Naive B cell (primary cell): ENCODE data around the gene EGFL8. TPM values are rescaled to one million over a fixed set of nuclear protein-coding genes. Genes with fewer than 3 reads are reported as not detected.

Experiments
- ATAC-seq, 2 donors: fragments of 150-1000 bp; cut with Tn5 transposase; 2 replicates each; pipeline ENCODE4 v1.10.0; 2021; ENCODE audit warnings: low read depth in 2 of 2, mild to moderate bottlenecking in 2 of 2, moderate library complexity in 2 of 2
- DNase-seq: peaks from one replicate; pipeline ENCODE4 v3.0.0; 2022
- H3K27ac Mint-ChIP-seq, 6 donors: one replicate each; pipeline ENCODE4 v1.8.0; 2020 to 2022; ENCODE audit warnings: mild to moderate bottlenecking in 6 of 6, mixed read lengths in 6 of 6, moderate library complexity in 5 of 6, inconsistent platforms in 2 of 6
- H3K27me3 Mint-ChIP-seq, 3 donors: one replicate each; pipeline ENCODE4 v1.8.0; 2021 to 2022; ENCODE audit warnings: mixed read lengths in 3 of 3, mild to moderate bottlenecking in 1 of 3
- H3K36me3 Mint-ChIP-seq, 2 donors: one replicate each; pipeline ENCODE4 v1.8.0; 2020 to 2022; ENCODE audit warnings: mixed read lengths in 2 of 2, inconsistent platforms in 1 of 2, mild to moderate bottlenecking in 1 of 2
- H3K4me1 Mint-ChIP-seq, 3 donors: one replicate each; pipeline ENCODE4 v1.8.0; 2020 to 2022; ENCODE audit warnings: mixed read lengths in 3 of 3, inconsistent platforms in 1 of 3, mild to moderate bottlenecking in 1 of 3, moderate library complexity in 1 of 3
- H3K4me3 Mint-ChIP-seq, 8 donors: one replicate each; pipeline ENCODE4 v1.8.0; 2020 to 2022; ENCODE audit warnings: mild to moderate bottlenecking in 8 of 8, mixed read lengths in 8 of 8, moderate library complexity in 8 of 8, inconsistent platforms in 2 of 8
- H3K9me3 Mint-ChIP-seq, 7 donors: one replicate each; pipeline ENCODE4 v1.8.0; 2020 to 2022; ENCODE audit warnings: mixed read lengths in 7 of 7, mild to moderate bottlenecking in 5 of 7, inconsistent platforms in 2 of 7, moderate library complexity in 1 of 7
- polyA plus RNA-seq, 6 donors: library from polyadenylated mRNA; unstranded; fragments of 300-500 nt; fragmentation: Illumina TruSeq; gene quantifications; one replicate each; pipeline ENCODE4 v1.2.3, GENCODE V29; 2021; ENCODE audit warnings: low read depth in 6 of 6

The EGFL8 gene
- polyA plus RNA-seq, 6 donors from 2014 or later, result not detected

DNA sequence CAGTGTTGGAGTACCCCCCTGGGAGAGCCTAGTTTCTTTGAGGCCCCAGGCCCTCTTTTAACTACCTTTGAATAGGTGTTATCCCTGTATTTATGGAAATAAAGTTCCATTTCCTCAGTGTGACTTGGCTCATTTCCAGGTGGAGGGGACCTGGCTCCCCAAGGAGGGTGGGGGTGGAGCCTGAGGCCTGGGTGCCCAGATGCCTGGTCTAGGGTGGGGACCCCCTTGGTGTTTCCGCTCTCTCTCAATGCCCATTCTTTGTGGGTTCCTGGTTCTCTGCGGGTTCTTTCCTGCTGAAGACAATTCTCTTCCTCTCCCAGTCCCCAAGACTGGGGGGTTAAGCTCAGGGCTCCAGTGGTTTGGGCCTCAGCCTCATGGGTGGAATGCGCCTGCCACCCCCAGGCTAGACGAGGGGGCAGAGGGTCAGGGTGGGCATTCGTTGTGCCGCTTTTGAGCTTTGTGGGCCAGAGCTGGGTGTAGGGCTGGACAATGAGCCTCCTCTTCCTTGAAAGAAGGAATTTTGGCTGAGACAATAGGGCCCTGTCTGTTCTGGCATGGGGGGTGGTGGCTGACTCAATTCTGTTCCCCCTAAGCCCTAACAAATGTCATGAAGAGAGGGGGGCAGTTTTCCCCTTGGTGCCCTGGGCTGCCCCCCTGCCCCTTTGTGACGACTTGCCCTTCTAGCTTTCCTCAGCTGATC is 686 bp upstream of the EGFL8 start:
- H3K27ac Mint-ChIP-seq, result peak overlapping the region in 1 of 6 donors; percentile 56
- H3K27me3 Mint-ChIP-seq, result no peaks in the 10 kb centered on the region
- ATAC-seq (no peak), DNase-seq (no peak)
- H3K36me3 Mint-ChIP-seq, result peaks cover 0 to 13% of the 10 kb centered on the region in 2 donors
- H3K9me3 Mint-ChIP-seq, result peaks cover 0 to 1% (median 0%) of the 10 kb centered on the region in 7 donors
- H3K4me3 Mint-ChIP-seq, result no peak overlapping the region
- H3K4me1 Mint-ChIP-seq, result peaks cover 12 to 20% (median 12%) of the 10 kb centered on the region in 3 donors

DNA sequence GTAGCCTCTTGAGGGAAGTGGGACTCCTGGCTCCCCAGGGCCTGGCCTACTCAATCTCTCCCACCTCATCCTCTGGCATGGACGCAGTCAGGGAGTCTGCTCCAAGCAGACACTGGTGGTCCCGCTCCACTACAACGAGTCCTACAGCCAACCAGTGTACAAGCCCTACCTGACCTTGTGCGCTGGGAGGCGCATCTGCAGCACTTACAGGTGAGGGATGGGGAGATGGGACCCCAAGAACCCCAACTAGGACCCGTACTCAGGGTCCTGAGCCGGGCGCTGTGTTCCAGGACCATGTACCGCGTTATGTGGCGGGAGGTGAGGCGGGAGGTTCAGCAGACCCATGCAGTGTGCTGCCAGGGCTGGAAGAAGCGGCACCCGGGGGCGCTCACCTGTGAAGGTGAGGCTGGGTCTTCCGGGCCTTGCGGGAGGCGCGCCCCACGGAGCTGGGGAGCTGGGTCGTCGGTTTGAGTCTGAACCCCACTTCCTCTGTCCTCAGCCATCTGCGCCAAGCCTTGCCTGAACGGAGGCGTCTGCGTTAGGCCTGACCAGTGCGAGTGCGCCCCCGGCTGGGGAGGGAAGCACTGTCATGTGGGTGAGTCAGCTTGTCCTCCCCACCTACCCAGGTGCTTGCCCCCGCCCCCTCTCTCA is 2.1 kb downstream of the EGFL8 start:
- Mint-ChIP-seq H3K4me1 (peaks cover 24 to 35% (median 27%) of the 10 kb centered on the region in 3 donors), H3K4me3 (no peak overlapping the region), H3K27ac (no peak overlapping the region), H3K9me3 (peaks cover 0 to 1% (median 0%) of the 10 kb centered on the region in 7 donors), H3K27me3 (no peaks in the 10 kb centered on the region), H3K36me3 (peaks cover 6 to 40% of the 10 kb centered on the region in 2 donors)
- DNase-seq, result no peak
- no peak for ATAC-seq

DNA sequence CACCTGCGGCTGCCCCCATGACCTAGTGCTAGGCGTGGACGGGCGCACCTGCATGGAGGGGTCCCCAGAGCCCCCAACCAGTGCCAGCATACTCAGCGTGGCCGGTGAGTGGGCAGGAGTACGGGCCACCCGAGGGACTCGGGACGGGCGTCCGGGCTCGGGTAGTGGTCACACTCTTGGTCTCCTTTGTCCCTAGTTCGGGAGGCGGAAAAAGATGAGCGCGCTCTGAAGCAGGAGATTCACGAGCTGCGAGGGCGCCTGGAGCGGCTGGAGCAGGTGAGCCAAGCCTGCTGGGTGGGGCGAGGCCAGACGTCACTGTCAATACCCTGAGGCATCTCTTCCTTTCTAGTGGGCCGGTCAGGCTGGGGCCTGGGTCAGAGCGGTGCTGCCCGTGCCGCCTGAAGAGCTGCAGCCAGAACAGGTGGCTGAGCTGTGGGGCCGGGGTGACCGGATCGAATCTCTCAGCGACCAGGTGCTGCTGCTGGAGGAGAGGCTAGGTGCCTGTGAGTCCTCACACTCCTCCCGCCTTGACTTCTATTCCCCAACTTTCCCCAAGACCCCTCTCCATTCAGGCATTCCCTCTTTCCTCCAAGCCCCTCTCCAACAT is 2.9 kb downstream of the EGFL8 start:
- DNase-seq (no peak), ATAC-seq (no peak)
- Mint-ChIP-seq H3K9me3 (peaks cover 0 to 1% (median 0%) of the 10 kb centered on the region in 7 donors), H3K27me3 (no peaks in the 10 kb centered on the region), H3K36me3 (peaks cover 6 to 40% of the 10 kb centered on the region in 2 donors), H3K4me1 (peaks cover 24 to 35% (median 27%) of the 10 kb centered on the region in 3 donors), H3K27ac (peak overlapping the region in 1 of 6 donors; percentile 87), H3K4me3 (no peak overlapping the region)

- Mint-ChIP-seq H3K4me3 (peak overlapping the region in 1 of 8 donors; percentile 25), H3K27me3 (no peaks in the 10 kb centered on the region), H3K9me3 (peaks cover 0 to 1% (median 0%) of the 10 kb centered on the region in 7 donors), H3K4me1 (peaks cover 28 to 35% (median 29%) of the 10 kb centered on the region in 3 donors), H3K36me3 (peaks cover 6 to 40% of the 10 kb centered on the region in 2 donors), H3K27ac (peak overlapping the region in 1 of 6 donors; percentile 87)
- ATAC-seq (no peak), DNase-seq (no peak)
Observed at GRCh38 chr6:32167761-32168262, 3.4 kb downstream of the EGFL8 start.

GRCh38 chr6:32168350-32168749 is 4.0 kb downstream of the EGFL8 start:
- ATAC-seq (no peak), DNase-seq (no peak)
- Mint-ChIP-seq H3K27ac (peak overlapping the region in 1 of 6 donors; percentile 65), H3K4me1 (peaks cover 32 to 39% (median 35%) of the 10 kb centered on the region in 3 donors), H3K4me3 (no peak overlapping the region), H3K9me3 (peaks cover 0 to 1% (median 0%) of the 10 kb centered on the region in 7 donors), H3K36me3 (peaks cover 6 to 40% of the 10 kb centered on the region in 2 donors), H3K27me3 (no peaks in the 10 kb centered on the region)

DNA sequence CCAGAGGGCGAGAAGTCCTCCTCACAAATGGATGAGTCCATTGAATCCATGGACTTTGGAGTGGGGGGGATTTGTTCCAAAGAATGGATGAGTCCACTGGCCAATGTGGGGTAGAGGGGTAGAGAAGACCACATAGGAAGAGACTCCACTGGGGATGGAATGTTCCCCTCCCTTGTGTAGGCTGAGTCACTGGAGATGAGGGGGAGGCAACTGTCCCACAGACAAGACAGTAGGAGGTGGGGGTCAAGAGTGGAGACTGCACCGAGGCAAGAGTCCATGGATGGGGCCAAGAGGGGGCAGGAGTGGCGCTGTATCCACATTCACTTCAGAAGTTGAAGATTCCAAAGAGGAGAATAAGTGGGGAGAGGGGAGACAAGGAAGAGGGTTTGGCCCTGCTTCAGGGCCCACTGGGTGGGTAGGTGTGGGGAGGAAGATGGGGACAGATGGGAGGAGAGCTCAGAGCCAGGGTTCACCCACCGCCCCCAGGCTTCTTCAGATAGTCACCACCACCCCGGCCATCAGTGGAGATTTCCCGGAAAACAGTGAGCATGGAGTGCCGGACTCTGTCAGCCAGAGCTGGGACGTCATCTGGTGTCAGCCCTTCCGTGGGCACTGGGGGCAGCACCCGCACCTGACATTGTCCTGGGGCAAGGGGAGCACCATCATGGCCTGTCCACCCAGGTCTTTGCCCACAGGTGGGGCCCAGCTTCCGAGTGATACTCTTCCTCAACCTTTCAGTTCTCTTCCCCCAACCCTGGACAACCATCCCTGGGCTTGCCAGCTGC is 4.6 kb downstream of the EGFL8 start:
- Mint-ChIP-seq H3K27ac (peak overlapping the region in 1 of 6 donors; percentile 60), H3K4me1 (peaks cover 35 to 45% (median 41%) of the 10 kb centered on the region in 3 donors), H3K4me3 (no peak overlapping the region), H3K36me3 (peaks cover 6 to 40% of the 10 kb centered on the region in 2 donors), H3K9me3 (peaks cover 0 to 1% (median 0%) of the 10 kb centered on the region in 7 donors), H3K27me3 (no peaks in the 10 kb centered on the region)
- ATAC-seq (no peak), DNase-seq (no peak)

DNA sequence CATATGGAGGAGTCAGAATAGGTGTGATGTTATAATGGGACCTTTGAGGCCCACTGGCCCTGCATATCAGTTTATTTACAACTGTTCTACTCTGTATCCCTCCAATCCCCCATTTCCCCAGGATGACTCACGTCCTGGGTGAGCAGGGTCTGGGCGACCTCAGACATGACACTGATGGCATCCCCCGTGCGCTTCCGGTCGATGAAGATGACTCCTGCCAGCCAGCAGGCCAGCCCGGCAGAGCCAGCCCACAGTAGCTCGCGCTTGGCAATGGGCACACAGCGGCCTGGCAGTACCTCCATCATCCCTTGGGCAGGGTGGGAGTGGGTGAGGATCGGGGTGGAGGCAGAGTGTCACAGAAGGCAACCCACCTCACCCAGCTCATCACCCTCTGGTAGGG is 5.9 kb downstream of the EGFL8 start:
- Mint-ChIP-seq H3K27me3 (no peaks in the 10 kb centered on the region), H3K4me3 (no peak overlapping the region), H3K36me3 (peaks cover 6 to 40% of the 10 kb centered on the region in 2 donors), H3K9me3 (peaks cover 0 to 1% (median 0%) of the 10 kb centered on the region in 7 donors), H3K27ac (peak overlapping the region in 1 of 6 donors; percentile 75), H3K4me1 (peaks cover 45 to 48% (median 45%) of the 10 kb centered on the region in 3 donors)
- DNase-seq (no peak), ATAC-seq (no peak)

- ATAC-seq (no peak), DNase-seq (no peak)
- Mint-ChIP-seq H3K4me1 (peaks cover 51 to 54% (median 52%) of the 10 kb centered on the region in 3 donors), H3K9me3 (peaks cover 0 to 1% (median 0%) of the 10 kb centered on the region in 7 donors), H3K4me3 (peak overlapping the region in 2 of 8 donors; percentile 37 to 64), H3K27ac (no peak overlapping the region), H3K27me3 (no peaks in the 10 kb centered on the region), H3K36me3 (peaks cover 6 to 40% of the 10 kb centered on the region in 2 donors)
Observed at GRCh38 chr6:32171234-32171633, 6.8 kb downstream of the EGFL8 start.

GRCh38 chr6:32173051-32173727 is 8.8 kb downstream of the EGFL8 start:
- peaks cover 57 to 63% (median 62%) of the 10 kb centered on the region in 3 donors for H3K4me1 Mint-ChIP-seq

DNA sequence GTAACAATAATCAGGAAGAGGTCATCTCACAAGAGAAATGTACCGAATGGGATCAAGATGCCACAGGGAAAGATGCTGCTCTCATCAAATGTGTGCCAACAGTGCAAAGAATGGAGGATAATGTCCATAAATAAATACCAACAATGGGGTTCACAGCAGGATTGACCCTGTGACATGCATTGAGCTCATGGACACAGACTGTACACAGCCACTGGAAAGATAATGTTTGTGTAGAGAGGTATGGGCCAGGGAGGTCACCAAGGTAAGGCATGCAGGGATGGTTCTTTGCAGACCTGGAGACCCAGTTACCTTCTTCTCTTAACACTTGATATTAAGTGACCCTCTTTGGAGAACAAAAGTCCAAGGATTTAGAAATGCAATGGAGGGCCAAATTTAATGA is 10.0 kb downstream of the EGFL8 start:
- ATAC-seq (no peak), DNase-seq (no peak)
- Mint-ChIP-seq H3K36me3 (peaks cover 6 to 20% of the 10 kb centered on the region in 2 donors), H3K27ac (peak overlapping the region in 1 of 6 donors; percentile 65), H3K27me3 (no peaks in the 10 kb centered on the region), H3K9me3 (peaks cover 0 to 4% (median 0%) of the 10 kb centered on the region in 7 donors), H3K4me1 (peaks cover 61 to 65% (median 64%) of the 10 kb centered on the region in 3 donors), H3K4me3 (peak overlapping the region in 6 of 8 donors; percentile 41 to 98 (median 71))

More at GRCh38 chr6:32173051-32173727, 8.8 kb downstream of the EGFL8 start:
- Mint-ChIP-seq H3K9me3 (peaks cover 0 to 4% (median 0%) of the 10 kb centered on the region in 7 donors), H3K27me3 (no peaks in the 10 kb centered on the region), H3K4me3 (peak overlapping the region in 1 of 8 donors; percentile 17), H3K36me3 (peaks cover 6 to 32% of the 10 kb centered on the region in 2 donors), H3K27ac (peak overlapping the region in 2 of 6 donors; percentile 23 to 65)
- DNase-seq, result no peak
- ATAC-seq, result no peak

- H3K4me1 Mint-ChIP-seq, result peaks cover 65 to 68% (median 66%) of the 10 kb centered on the region in 3 donors
- peaks cover 0 to 14% of the 10 kb centered on the region in 2 donors for H3K36me3 Mint-ChIP-seq
- peak overlapping the region; percentile 14 to 94 (median 74) for H3K27ac Mint-ChIP-seq
- peaks cover 0 to 4% (median 0%) of the 10 kb centered on the region in 7 donors for H3K9me3 Mint-ChIP-seq
- ATAC-seq (no peak), DNase-seq (no peak)
- no peaks in the 10 kb centered on the region for H3K27me3 Mint-ChIP-seq
- peak overlapping the region; percentile 82 to 100 (median 92) for H3K4me3 Mint-ChIP-seq
Observed at GRCh38 chr6:32175322-32175710, 10.9 kb downstream of the EGFL8 start.
